ENCODE measurements around the gene ZBTB45.

The ZBTB45 gene

GRCh38 chr19:58562122-58563033 lies 42.8 kb upstream of the ZBTB45 start:
- TF ChIP-seq PBX3 (CRISPR knock-in tag; IDR thresholded peaks at IDR 0.05) = peak; percentile 53; the same call in 1 of the 2 replicates
- no peak for TF ChIP-seq ZNF768 (tag by site-specific recombination; IDR thresholded peaks at IDR 0.05)
- no peak for TF ChIP-seq MZF1 (tag by site-specific recombination; IDR thresholded peaks at IDR 0.05; ENCODE audit: borderline replicate concordance)
- TF ChIP-seq ZNF112 (tag by site-specific recombination; IDR thresholded peaks at IDR 0.05) = no peak
- TF ChIP-seq ZBTB17 (tag by site-specific recombination; IDR thresholded peaks at IDR 0.05) = no peak
- no peak for TF ChIP-seq ZNF302 (tag by site-specific recombination; IDR thresholded peaks at IDR 0.05; ENCODE audit: low read depth)
- TF ChIP-seq ZNF658 (tag by site-specific recombination; IDR thresholded peaks at IDR 0.05) = no peak
- TF ChIP-seq ZNF248 (tag by site-specific recombination; IDR thresholded peaks at IDR 0.05) = no peak
- no peak for TF ChIP-seq BCL11A (tag by site-specific recombination; IDR thresholded peaks at IDR 0.05; ENCODE audit: low read depth)
- TF ChIP-seq ZNF777 (tag by site-specific recombination; IDR thresholded peaks at IDR 0.05; ENCODE audit: borderline replicate concordance) = no peak
- TF ChIP-seq ZNF449 (tag by site-specific recombination; IDR thresholded peaks at IDR 0.05) = peak; percentile 59; the same call in 1 of the 2 replicates
- no peak for TF ChIP-seq ZFP69B (tag by site-specific recombination; IDR thresholded peaks at IDR 0.05)
- no peak for TF ChIP-seq ZNF707 (tag by site-specific recombination; IDR thresholded peaks at IDR 0.05)
- TF ChIP-seq ZBTB8A (tag by site-specific recombination; IDR thresholded peaks at IDR 0.05) = no peak
- no peak for TF ChIP-seq ZNF670 (tag by site-specific recombination; IDR thresholded peaks at IDR 0.05; ENCODE audit: low read depth)
- no peak for TF ChIP-seq ZNF623 (tag by site-specific recombination; IDR thresholded peaks at IDR 0.05)
- TF ChIP-seq ZIC2 (tag by site-specific recombination; IDR thresholded peaks at IDR 0.05) = no peak
- TF ChIP-seq ZNF514 (tag by site-specific recombination; IDR thresholded peaks at IDR 0.05) = no peak
- no peak for TF ChIP-seq ZNF830 (tag by site-specific recombination; IDR thresholded peaks at IDR 0.05; ENCODE audit: low read depth)
- TF ChIP-seq ZNF488 (tag by site-specific recombination; IDR thresholded peaks at IDR 0.05) = no peak
- no peak for TF ChIP-seq ZNF843 (tag by site-specific recombination; IDR thresholded peaks at IDR 0.05)
- TF ChIP-seq ZNF558 (tag by site-specific recombination; IDR thresholded peaks at IDR 0.05) = no peak
- no peak for TF ChIP-seq PRDM4 (tag by site-specific recombination; IDR thresholded peaks at IDR 0.05)
- 0 out of 2 replicates have a peak, but pooled peaks have one; percentile 23 for TF ChIP-seq HOXC10 (CRISPR knock-in tag; IDR thresholded peaks at IDR 0.05)
- CTCF ChIA-PET = interaction anchor here (0.6 to 2.0 kb wide), 2 partner anchors 42 to 43 kb away, joined by 3 to 5 read pairs; partner anchors contain the start of gene ZBTB45
- peaks cover 7 to 32% of the 10 kb centered on the region in 2 experiments; a peak in 2 of 3 replicates for H3K36me3 ChIP-seq (ENCODE audit: control insufficient read depth in 2 of 2, insufficient read depth in 1 of 2, low read length in 2 of 2)
- POLR2A ChIA-PET = interaction anchor here (2.1 to 3.6 kb wide), 6 partner anchors 9 to 43 kb away, joined by 4 to 19 read pairs (median 16); partner anchors contain the start of genes MZF1, TRIM28 and ZBTB45
- no peak overlapping the region; the same call in 1 of the 2 replicates for H3K27ac ChIP-seq (ENCODE audit: extremely low read depth, low read depth, low read length)
- H3K4me3 ChIP-seq (ENCODE audit: low read depth, low read length) = peak overlapping the region; percentile 21
- H3K9me3 ChIP-seq (ENCODE audit: control insufficient read depth, insufficient read depth, low read depth, low read length) = no peaks in the 10 kb centered on the region
- peaks cover 6% of the 10 kb centered on the region; the same call in 1 of the 2 replicates for H3K4me1 ChIP-seq (ENCODE audit: control insufficient read depth, insufficient read depth, low read length)
